HepG2 (cell line): ENCODE measurements around the gene EXOC6B. TPM values are rescaled to one million over a fixed set of nuclear protein-coding genes. Genes with fewer than 3 reads are reported as not detected.

ENCODE experiments used
- ATAC-seq: fragments of 200-7000 bp; cut with Tn5 transposase; 3 replicates; pipeline ENCODE4 v1.9.1; 2020; ENCODE audit warnings: mild to moderate bottlenecking, moderate library complexity
- BruUV-seq: library from RNA; stranded (reverse); fragments of 400-500 nt; replicated peaks from 2 replicates; lab custom pipeline; 2021; lab: Mats Ljungman, UMichigan
- CTCF ChIA-PET: fragments of 300-600 bp; formaldehyde crosslinking; extraction: SDS; loops from one replicate; lab custom pipeline; 2021; ENCODE audit warnings: low total read pairs, inconsistent platforms, low intra/inter-chr PET ratio; lab: Yijun Ruan, JAX
- POLR2A ChIA-PET: fragments of 350-600 bp; sonication (Branson Sonifier 250); formaldehyde crosslinking; loops from one replicate; lab custom pipeline; 2020; ENCODE audit warnings: antibody characterized with exemption, inconsistent platforms; lab: Yijun Ruan, JAX
- DNase-seq: peaks from one replicate; pipeline ENCODE4 v3.0.0-alpha.2; 2015; ENCODE audit warnings: low spot score
- FAIRE-seq: peaks from 3 replicates; lab custom pipeline; 2011; peaks lifted over from hg19 to GRCh38; lab: Jason Lieb, UNC
- H2AFZ ChIP-seq: one replicate; pipeline ENCODE4 v1.6.1; 2011; ENCODE audit warnings: low read length, inconsistent platforms
- H3K27ac ChIP-seq: fragments of 300-600 bp; 3 replicates; pipeline ENCODE4 v1.8.0; 2011; ENCODE audit warnings: mixed run types, mild to moderate bottlenecking, mixed read lengths, low read length, inconsistent platforms; ENCODE audit not compliant: insufficient read depth; ENCODE audit errors: extremely low read length
- H3K27me3 ChIP-seq, 2 experiments: fragments of 200-600 bp in 1 of 2; 2 replicates in 1 of 2; 3 replicates in 1 of 2; pipeline versions ENCODE4 v1.6.0 to v1.8.0; 2011; ENCODE audit warnings: low read length in 2 of 2, mild to moderate bottlenecking in 2 of 2, moderate library complexity in 2 of 2, inconsistent platforms in 1 of 2; ENCODE audit not compliant: insufficient read depth in 2 of 2, control insufficient read depth in 1 of 2
- H3K36me3 ChIP-seq, 2 experiments: fragments of 200-600 bp in 1 of 2; replicated peaks in 1 of 2; 2 replicates in 1 of 2; 3 replicates in 1 of 2; pipeline versions ENCODE4 v1.5.1 to v1.8.0; 2011; ENCODE audit warnings: low read length in 2 of 2, inconsistent platforms in 1 of 2; ENCODE audit not compliant: insufficient read depth in 2 of 2, control insufficient read depth in 1 of 2
- H3K4me1 ChIP-seq: 2 replicates; pipeline ENCODE4 v1.5.1; 2012; ENCODE audit warnings: low read length, inconsistent platforms; ENCODE audit not compliant: insufficient read depth
- H3K4me2 ChIP-seq: 2 replicates; pipeline ENCODE4 v1.6.0; 2011; ENCODE audit warnings: low read depth, low read length, inconsistent platforms
- H3K4me3 ChIP-seq, 3 experiments: fragments of 200-600 bp in 1 of 3; sonication (generic), shearing (Covaris generic) in 1 of 3; replicated peaks in 1 of 3; 2 replicates each; pipeline ENCODE4 v1.5.1; 2011 to 2016; ENCODE audit warnings: low read length in 3 of 3, inconsistent platforms in 2 of 3, low read depth in 2 of 3, mild to moderate bottlenecking in 2 of 3, control low read depth in 1 of 3, mixed read lengths in 1 of 3; ENCODE audit not compliant: insufficient read depth in 1 of 3
- H3K79me2 ChIP-seq: one replicate; pipeline ENCODE4 v1.6.1; 2011; ENCODE audit warnings: low read length, inconsistent platforms; ENCODE audit not compliant: insufficient read depth
- H3K9ac ChIP-seq: 2 replicates; pipeline ENCODE4 v1.6.0; 2011; ENCODE audit warnings: mild to moderate bottlenecking, low read depth, low read length, inconsistent platforms; ENCODE audit not compliant: insufficient read depth
- H3K9me3 ChIP-seq: 2 replicates; pipeline ENCODE4 v1.5.1; 2012; ENCODE audit warnings: mild to moderate bottlenecking, low read length
- H4K20me1 ChIP-seq: 2 replicates; pipeline ENCODE4 v1.6.0; 2011; ENCODE audit warnings: inconsistent platforms, mild to moderate bottlenecking, low read length, moderate library complexity; ENCODE audit not compliant: insufficient read depth
- CENPX ChIP-seq: sonication (generic); formaldehyde crosslinking; IDR thresholded peaks from 2 replicates; pipeline ENCODE4 v1.9.0; 2021; ENCODE audit warnings: mild to moderate bottlenecking, missing genetic modification reagents, moderate library complexity
- FOXK1 ChIP-seq: sonication (generic); formaldehyde crosslinking; IDR thresholded peaks from 2 replicates; pipeline ENCODE4 v1.4.0; 2020; ENCODE audit warnings: low read depth, missing genetic modification reagents, borderline replicate concordance
- GMEB2 ChIP-seq: IDR thresholded peaks from 2 replicates; pipeline ENCODE4 v1.6.1; 2016; ENCODE audit warnings: missing biosample characterization, missing genetic modification reagents, low read depth
- HNF4G ChIP-seq, 2 experiments: sonication (generic) in 1 of 2; formaldehyde crosslinking in 1 of 2; IDR thresholded peaks; 2 replicates each; pipeline versions ENCODE4 v1.4.0 to v1.6.1; 2011 to 2020; ENCODE audit warnings: borderline replicate concordance in 2 of 2, low read depth in 2 of 2, mild to moderate bottlenecking in 2 of 2, low read length in 1 of 2, missing genetic modification reagents in 1 of 2, moderate library complexity in 1 of 2
- KDM6A ChIP-seq: IDR thresholded peaks from 2 replicates; pipeline ENCODE4 v1.6.1; 2016; ENCODE audit warnings: low read depth
- KMT2A ChIP-seq: sonication (generic); formaldehyde crosslinking; IDR thresholded peaks from 2 replicates; pipeline ENCODE4 v1.4.0; 2020; ENCODE audit warnings: missing genetic modification reagents
- MED13 ChIP-seq: sonication (generic); formaldehyde crosslinking; IDR thresholded peaks from 2 replicates; pipeline ENCODE4 v1.5.0; 2020; ENCODE audit warnings: missing genetic modification reagents
- MXD4 ChIP-seq: IDR thresholded peaks from 2 replicates; pipeline ENCODE4 v1.6.1; 2016; ENCODE audit warnings: mild to moderate bottlenecking, missing biosample characterization, missing genetic modification reagents
- NR2F6 ChIP-seq, 2 experiments: IDR thresholded peaks; 2 replicates each; pipeline ENCODE4 v1.6.1; 2016; ENCODE audit warnings: antibody characterized with exemption in 1 of 2, mild to moderate bottlenecking in 1 of 2
- PHF8 ChIP-seq: sonication (generic); formaldehyde crosslinking; IDR thresholded peaks from 2 replicates; pipeline ENCODE4 v1.5.0; 2020; ENCODE audit warnings: missing genetic modification reagents
- SIN3B ChIP-seq: fragments of 150-350 bp; IDR thresholded peaks from 2 replicates; pipeline ENCODE4 v1.6.1; 2014; ENCODE audit warnings: low read length
- SMC3 ChIP-seq: IDR thresholded peaks from 2 replicates; pipeline ENCODE4 v1.6.1; 2011; ENCODE audit warnings: low read length, improper control_type of control experiment
- TBX2 ChIP-seq: sonication (generic); formaldehyde crosslinking; IDR thresholded peaks from 2 replicates; pipeline ENCODE4 v1.5.0; 2020; ENCODE audit warnings: missing genetic modification reagents, mild to moderate bottlenecking, borderline replicate concordance
- TP53 ChIP-seq: sonication (generic); formaldehyde crosslinking; conservative IDR thresholded peaks from 2 replicates; pipeline ENCODE4 v1.4.0; 2020; ENCODE audit warnings: missing genetic modification reagents
- ZFP1 ChIP-seq: IDR thresholded peaks from 2 replicates; pipeline ENCODE4 v1.6.1; 2016
- ZNF562 ChIP-seq: sonication (generic); formaldehyde crosslinking; IDR thresholded peaks from 2 replicates; pipeline ENCODE4 v1.8.0; 2022; ENCODE audit warnings: missing genetic modification reagents, borderline replicate concordance
- ZNF572 ChIP-seq: sonication (generic); formaldehyde crosslinking; IDR thresholded peaks from 2 replicates; pipeline ENCODE4 v1.5.1; 2020; ENCODE audit warnings: mild to moderate bottlenecking, missing genetic modification reagents
- ZNF703 ChIP-seq: sonication (generic); formaldehyde crosslinking; IDR thresholded peaks from 2 replicates; pipeline ENCODE4 v1.5.1; 2020; ENCODE audit warnings: missing genetic modification reagents, mild to moderate bottlenecking, moderate library complexity, borderline replicate concordance
- WGBS: methylation state at CpG from one replicate; pipeline ENCODE4 v1.1.6; 2017; ENCODE audit warnings: low lambda C conversion rate; 5-methylcytosine and 5-hydroxymethylcytosine counted together
- in situ Hi-C: cut with HindIII; loops from 2 replicates; pipeline ENCODE4 v1.10.0; 2017; ENCODE audit warnings: low pct_unique_long_range_greater_than_20kb; ENCODE audit not compliant: extremely low pct_ligation_motif_present
- intact Hi-C: fragments of 100-400 bp; cut with micrococcal nuclease; formaldehyde crosslinking; loops from one replicate; pipeline ENCODE4 v1.10.0; 2022; ENCODE audit not compliant: unreplicated experiment
- polyA plus RNA-seq, 8 experiments: library from polyadenylated mRNA; depleted of rRNA in 3 of 8; stranded (reverse) in 7 of 8; unstranded in 1 of 8; fragments of >200 nt; fragmentation: Illumina TruSeq in 4 of 8; extraction: Trizol in 4 of 8; gene quantifications; 2 replicates each; pipeline versions ENCODE4 v1.2.1 to v1.2.3, GENCODE V29; 2011 to 2016; ENCODE audit warnings: low read depth in 4 of 8, missing spikeins in 1 of 8, mixed read lengths in 1 of 8; ENCODE audit not compliant: insufficient read depth in 1 of 8
- total RNA-seq, 5 experiments: library from RNA; depleted of rRNA; stranded (reverse); fragments of >200 nt; fragmentation: Illumina TruSeq; extraction: Trizol; gene quantifications; 2 replicates each; pipeline ENCODE4 v1.2.3, GENCODE V29; 2016; ENCODE audit warnings: low read depth in 1 of 5
- TF ChIP-seq, protein P1 (sequence below): fragments of 450-650 bp; IDR thresholded peaks from 2 replicates; pipeline ENCODE4 v1.6.1; 2017
- TF ChIP-seq, protein P2 (sequence below), 2 experiments: IDR thresholded peaks; 2 replicates each; pipeline ENCODE4 v1.6.1; 2011 to 2012; ENCODE audit warnings: low read length in 2 of 2, borderline replicate concordance in 1 of 2, low read depth in 1 of 2, mild to moderate bottlenecking in 1 of 2, moderate library complexity in 1 of 2

The EXOC6B gene
- total and polyA plus RNA-seq, 2 of the 13 experiments (the other 11 are each of a cell fraction or from before 2014, with no cell fraction given), result 9.1 to 15.9 TPM

- DNase-seq (no peak), FAIRE-seq (no peak), ATAC-seq (no peak)
- TF ChIP-seq KDM6A (CRISPR knock-in tag), result no peak
- TF ChIP-seq MXD4, result no peak
- no peak for TF ChIP-seq SMC3
- TF ChIP-seq HNF4G (IDR thresholded peaks at IDR 0.05; ENCODE audit: borderline replicate concordance, low read depth, low read length), result no peak
- no peak for TF ChIP-seq HNF4G (CRISPR knock-in tag; IDR thresholded peaks at IDR 0.05; ENCODE audit: borderline replicate concordance, low read depth)
- TF ChIP-seq GMEB2 (CRISPR knock-in tag), result no peak
- TF ChIP-seq PHF8 (CRISPR knock-in tag), result no peak
- no peak for TF ChIP-seq ZFP1 (CRISPR knock-in tag)
- no peak for TF ChIP-seq CENPX (CRISPR knock-in tag)
- TF ChIP-seq, protein P1, sequence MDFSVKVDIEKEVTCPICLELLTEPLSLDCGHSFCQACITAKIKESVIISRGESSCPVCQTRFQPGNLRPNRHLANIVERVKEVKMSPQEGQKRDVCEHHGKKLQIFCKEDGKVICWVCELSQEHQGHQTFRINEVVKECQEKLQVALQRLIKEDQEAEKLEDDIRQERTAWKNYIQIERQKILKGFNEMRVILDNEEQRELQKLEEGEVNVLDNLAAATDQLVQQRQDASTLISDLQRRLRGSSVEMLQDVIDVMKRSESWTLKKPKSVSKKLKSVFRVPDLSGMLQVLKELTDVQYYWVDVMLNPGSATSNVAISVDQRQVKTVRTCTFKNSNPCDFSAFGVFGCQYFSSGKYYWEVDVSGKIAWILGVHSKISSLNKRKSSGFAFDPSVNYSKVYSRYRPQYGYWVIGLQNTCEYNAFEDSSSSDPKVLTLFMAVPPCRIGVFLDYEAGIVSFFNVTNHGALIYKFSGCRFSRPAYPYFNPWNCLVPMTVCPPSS, result no peak
- no peak for TF ChIP-seq ZNF703 (CRISPR knock-in tag)
- no peak for TF ChIP-seq ZNF572 (CRISPR knock-in tag)
- no peak for TF ChIP-seq TBX2 (CRISPR knock-in tag)
- TF ChIP-seq, protein P2, sequence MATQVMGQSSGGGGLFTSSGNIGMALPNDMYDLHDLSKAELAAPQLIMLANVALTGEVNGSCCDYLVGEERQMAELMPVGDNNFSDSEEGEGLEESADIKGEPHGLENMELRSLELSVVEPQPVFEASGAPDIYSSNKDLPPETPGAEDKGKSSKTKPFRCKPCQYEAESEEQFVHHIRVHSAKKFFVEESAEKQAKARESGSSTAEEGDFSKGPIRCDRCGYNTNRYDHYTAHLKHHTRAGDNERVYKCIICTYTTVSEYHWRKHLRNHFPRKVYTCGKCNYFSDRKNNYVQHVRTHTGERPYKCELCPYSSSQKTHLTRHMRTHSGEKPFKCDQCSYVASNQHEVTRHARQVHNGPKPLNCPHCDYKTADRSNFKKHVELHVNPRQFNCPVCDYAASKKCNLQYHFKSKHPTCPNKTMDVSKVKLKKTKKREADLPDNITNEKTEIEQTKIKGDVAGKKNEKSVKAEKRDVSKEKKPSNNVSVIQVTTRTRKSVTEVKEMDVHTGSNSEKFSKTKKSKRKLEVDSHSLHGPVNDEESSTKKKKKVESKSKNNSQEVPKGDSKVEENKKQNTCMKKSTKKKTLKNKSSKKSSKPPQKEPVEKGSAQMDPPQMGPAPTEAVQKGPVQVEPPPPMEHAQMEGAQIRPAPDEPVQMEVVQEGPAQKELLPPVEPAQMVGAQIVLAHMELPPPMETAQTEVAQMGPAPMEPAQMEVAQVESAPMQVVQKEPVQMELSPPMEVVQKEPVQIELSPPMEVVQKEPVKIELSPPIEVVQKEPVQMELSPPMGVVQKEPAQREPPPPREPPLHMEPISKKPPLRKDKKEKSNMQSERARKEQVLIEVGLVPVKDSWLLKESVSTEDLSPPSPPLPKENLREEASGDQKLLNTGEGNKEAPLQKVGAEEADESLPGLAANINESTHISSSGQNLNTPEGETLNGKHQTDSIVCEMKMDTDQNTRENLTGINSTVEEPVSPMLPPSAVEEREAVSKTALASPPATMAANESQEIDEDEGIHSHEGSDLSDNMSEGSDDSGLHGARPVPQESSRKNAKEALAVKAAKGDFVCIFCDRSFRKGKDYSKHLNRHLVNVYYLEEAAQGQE (IDR thresholded peaks at IDR 0.05; ENCODE audit: borderline replicate concordance in 1 of 2, low read depth in 1 of 2, low read length in 2 of 2), result no peak
- no peak for TF ChIP-seq KMT2A (CRISPR knock-in tag)
- TF ChIP-seq NR2F6 (IDR thresholded peaks at IDR 0.05), result no peak
- TF ChIP-seq NR2F6 (CRISPR knock-in tag; IDR thresholded peaks at IDR 0.05), result no peak
- TF ChIP-seq TP53, result no peak
- no peak for TF ChIP-seq ZNF562 (CRISPR knock-in tag)
- TF ChIP-seq SIN3B, result no peak
- TF ChIP-seq MED13, result no peak
- no peak for TF ChIP-seq FOXK1
- H3K79me2 ChIP-seq, result no peaks in the 10 kb centered on the region
- intact Hi-C loops (no loop called here), in situ Hi-C loops (no loop called here)
- H3K4me1 ChIP-seq, result no peaks in the 10 kb centered on the region
- no peaks in the 10 kb centered on the region for H3K36me3 ChIP-seq
- H3K9ac ChIP-seq, result no peak overlapping the region
- no peaks in the 10 kb centered on the region for H4K20me1 ChIP-seq
- H2AFZ ChIP-seq, result no peak overlapping the region
- ChIA-PET POLR2A (no interaction called here), CTCF (no interaction called here)
- no peak overlapping the region for H3K4me2 ChIP-seq
- H3K27me3 ChIP-seq, result no peaks in the 10 kb centered on the region
- no TSS peak for BruUV-seq
- H3K27ac ChIP-seq, result no peak overlapping the region
- WGBS, result 77% methylated on average over 4 of the region's 9 CpGs
- H3K9me3 ChIP-seq, result no peaks in the 10 kb centered on the region
- H3K4me3 ChIP-seq, result no peak overlapping the region
Measured at GRCh38 chr2:72300147-72300684, 525.6 kb downstream of the EXOC6B start.
